MCF 10A (cell line): Measurements from ENCODE around the gene STK38. TPM values are rescaled to one million over a fixed set of nuclear protein-coding genes. Genes with fewer than 3 reads are reported as not detected.

Source experiments
- BruUV-seq: library from RNA; stranded (reverse); fragments of 400-500 nt; replicated peaks from 2 replicates; lab custom pipeline; 2021; lab: Mats Ljungman, UMichigan
- CTCF ChIA-PET: fragments of 300-600 bp; sonication (Branson Sonifier 250); formaldehyde crosslinking; extraction: SDS; loops from one replicate; lab custom pipeline; 2021; ENCODE audit warnings: antibody characterized with exemption, inconsistent platforms; lab: Yijun Ruan, JAX
- POLR2A ChIA-PET: fragments of 300-600, 350-650 bp; sonication (Branson Sonifier 250); formaldehyde crosslinking; extraction: SDS; loops from one replicate; lab custom pipeline; 2020; ENCODE audit warnings: antibody characterized with exemption, inconsistent platforms; lab: Yijun Ruan, JAX
- DNase-seq: peaks from one replicate; pipeline ENCODE4 v3.0.0-alpha.2; 2018; ENCODE audit not compliant: unreplicated experiment
- H3K27ac Mint-ChIP-seq: one replicate; pipeline ENCODE4 v1.8.0; 2022; ENCODE audit warnings: mild to moderate bottlenecking, low read depth, mixed read lengths; ENCODE audit not compliant: unreplicated experiment
- H3K27me3 Mint-ChIP-seq: one replicate; pipeline ENCODE4 v1.8.0; 2022; ENCODE audit warnings: mixed read lengths; ENCODE audit not compliant: insufficient read depth, unreplicated experiment
- H3K36me3 Mint-ChIP-seq: one replicate; pipeline ENCODE4 v1.8.0; 2022; ENCODE audit warnings: mild to moderate bottlenecking, moderate library complexity, mixed read lengths; ENCODE audit not compliant: insufficient read depth, unreplicated experiment
- H3K4me1 Mint-ChIP-seq: one replicate; pipeline ENCODE4 v1.8.0; 2022; ENCODE audit warnings: mixed read lengths; ENCODE audit not compliant: insufficient read depth, unreplicated experiment
- H3K4me3 Mint-ChIP-seq: one replicate; pipeline ENCODE4 v1.8.0; 2022; ENCODE audit warnings: mild to moderate bottlenecking, moderate library complexity, mixed read lengths; ENCODE audit not compliant: unreplicated experiment
- H3K9me3 Mint-ChIP-seq: one replicate; pipeline ENCODE4 v1.8.0; 2022; ENCODE audit warnings: mixed read lengths; ENCODE audit not compliant: unreplicated experiment
- CTCF ChIP-seq: fragments of 200-600 bp; IDR thresholded peaks from one replicate; pipeline ENCODE4 v1.8.0; 2022; ENCODE audit warnings: antibody characterized with exemption, mild to moderate bottlenecking; ENCODE audit not compliant: unreplicated experiment
- intact Hi-C: fragments of 100-400 bp; cut with micrococcal nuclease; formaldehyde crosslinking; loops from 2 replicates; pipeline ENCODE4 v1.14.1; 2022
- total RNA-seq: library from RNA; stranded (reverse); gene quantifications from 2 replicates; pipeline ENCODE4 v1.2.3, GENCODE V29; 2022

The STK38 gene
- total RNA-seq, 1 experiment from 2014 or later = 16.8 TPM

GRCh38 chr6:36510365-36510764 lies 36.9 kb downstream of the STK38 start:
- peaks cover 58% of the 10 kb centered on the region for H3K36me3 Mint-ChIP-seq
- intact Hi-C loops = no loop called here
- BruUV-seq = no TSS peak
- no peaks in the 10 kb centered on the region for H3K9me3 Mint-ChIP-seq
- no peak for TF ChIP-seq CTCF
- no peaks in the 10 kb centered on the region for H3K4me1 Mint-ChIP-seq
- no peaks in the 10 kb centered on the region for H3K27me3 Mint-ChIP-seq
- no peak overlapping the region for H3K4me3 Mint-ChIP-seq
- no peak overlapping the region for H3K27ac Mint-ChIP-seq
- ChIA-PET CTCF (interaction anchor here (0.7 kb wide), 1 partner anchor 45 kb away, joined by 3 read pairs; no protein-coding TSS in a partner anchor), POLR2A (no interaction called here)
- DNase-seq = no peak

- Mint-ChIP-seq H3K36me3 (peaks cover 60% of the 10 kb centered on the region), H3K9me3 (no peaks in the 10 kb centered on the region), H3K4me3 (no peak overlapping the region), H3K27me3 (no peaks in the 10 kb centered on the region), H3K27ac (no peak overlapping the region), H3K4me1 (no peaks in the 10 kb centered on the region)
- ChIA-PET CTCF (no interaction called here), POLR2A (interaction anchor here (1.4 kb wide), 1 partner anchor 36 kb away, joined by 3 read pairs; no protein-coding TSS in a partner anchor)
- no peak for TF ChIP-seq CTCF
- BruUV-seq = no TSS peak
- intact Hi-C loops = no loop called here
- no peak for DNase-seq
Measured at GRCh38 chr6:36508532-36508931, 38.7 kb downstream of the STK38 start.

- no peak for TF ChIP-seq CTCF
- Mint-ChIP-seq H3K36me3 (peaks cover 53% of the 10 kb centered on the region), H3K27me3 (no peaks in the 10 kb centered on the region), H3K4me1 (no peaks in the 10 kb centered on the region), H3K27ac (no peak overlapping the region), H3K9me3 (no peaks in the 10 kb centered on the region), H3K4me3 (no peak overlapping the region)
- CTCF ChIA-PET = interaction anchor here (0.8 kb wide), 1 partner anchor 9 kb away, joined by 4 read pairs; no protein-coding TSS in a partner anchor
- intact Hi-C loops = no loop called here
- DNase-seq = no peak
- no TSS peak for BruUV-seq
- POLR2A ChIA-PET = interaction anchor here (1.0 to 1.4 kb wide), 2 partner anchors 19 to 63 kb away, joined by 3 to 4 read pairs; no protein-coding TSS in a partner anchor
Measured at GRCh38 chr6:36506611-36507010, 40.7 kb downstream of the STK38 start.

GRCh38 chr6:36505744-36506534 lies 41.3 kb downstream of the STK38 start:
- intact Hi-C loops = no loop called here
- no peak for TF ChIP-seq CTCF
- POLR2A ChIA-PET = interaction anchor here (0.7 to 1.4 kb wide), 3 partner anchors 20 to 92 kb away, joined by 3 to 4 read pairs (median 3); no protein-coding TSS in a partner anchor

More at GRCh38 chr6:36505744-36506534, 41.3 kb downstream of the STK38 start:
- DNase-seq = no peak
- H3K4me1 Mint-ChIP-seq = no peaks in the 10 kb centered on the region
- H3K4me3 Mint-ChIP-seq = no peak overlapping the region
- no TSS peak for BruUV-seq
- CTCF ChIA-PET = interaction anchor here (0.6 to 0.8 kb wide), 3 partner anchors 10 to 203 kb away, joined by 3 to 4 read pairs (median 3); no protein-coding TSS in a partner anchor
- H3K9me3 Mint-ChIP-seq = no peaks in the 10 kb centered on the region
- no peak overlapping the region for H3K27ac Mint-ChIP-seq
- H3K36me3 Mint-ChIP-seq = peaks cover 48% of the 10 kb centered on the region
- H3K27me3 Mint-ChIP-seq = no peaks in the 10 kb centered on the region
